ENCODE data around the gene SSR3. TPM values are rescaled to one million over a fixed set of nuclear protein-coding genes. Genes with fewer than 3 reads are reported as not detected.
"Not testable (repeated sequence)": the region's sequence is repeated elsewhere in the genome, so short reads cannot be mapped to it uniquely, and the experiment has no call there.

The SSR3 gene
- total RNA-seq, 4 donors from 2014 or later, result 134 to 223 (median 176) TPM

GRCh38 chr3:156601497-156601896, 46.6 kb upstream of the SSR3 start:
- Histone ChIP-seq H3K4me1 (peaks cover 3 to 14% of the 10 kb centered on the region in 2 donors), H3K9me3 (no peaks in the 10 kb centered on the region), H3K4me3 (replicated peaks in 1 of 3) (no peak overlapping the region), H3K27me3 (no peaks in the 10 kb centered on the region), H3K36me3 (no peaks in the 10 kb centered on the region), H3K27ac (no peak overlapping the region)
- intact Hi-C loops (cut with DNase I), result no loop called here
- no peak for DNase-seq
- TF ChIP-seq POLR2A (IDR thresholded peaks at IDR 0.05) (no peak), CTCF (IDR thresholded peaks at IDR 0.05) (no peak)
- WGBS, 2 donors, result 76 to 81% methylated on average over 3 of the region's 3 CpGs

GRCh38 chr3:156600834-156601233, 45.9 kb upstream of the SSR3 start:
- DNase-seq, result no peak
- Histone ChIP-seq H3K27me3 (no peaks in the 10 kb centered on the region), H3K9me3 (no peaks in the 10 kb centered on the region), H3K4me1 (peaks cover 3 to 7% of the 10 kb centered on the region in 2 donors), H3K27ac (no peak overlapping the region), H3K4me3 (replicated peaks in 1 of 3) (no peak overlapping the region), H3K36me3 (no peaks in the 10 kb centered on the region)
- intact Hi-C loops (cut with DNase I), result no loop called here
- no peak for TF ChIP-seq POLR2A (IDR thresholded peaks at IDR 0.05)
- 93 to 94% methylated on average over 4 of the region's 4 CpGs for WGBS, 2 donors

- Histone ChIP-seq H3K27me3 (no peaks in the 10 kb centered on the region), H3K36me3 (no peaks in the 10 kb centered on the region), H3K4me3 (replicated peaks in 1 of 3) (no peak overlapping the region), H3K27ac (no peak overlapping the region), H3K4me1 (no peaks in the 10 kb centered on the region), H3K9me3 (no peaks in the 10 kb centered on the region)
- WGBS, 2 donors, result 65% methylated on average over 9 of the region's 9 CpGs
- TF ChIP-seq CTCF (IDR thresholded peaks at IDR 0.05) (no peak), POLR2A (IDR thresholded peaks at IDR 0.05) (no peak)
- peak in 1 of 2 donors; percentile 20 for DNase-seq
- intact Hi-C loops (cut with DNase I), result no loop called here
These were observed 44.4 kb upstream of the SSR3 start for GRCh38 chr3:156599089-156599874.

GRCh38 chr3:156598413-156598812, 43.5 kb upstream of the SSR3 start:
- no peaks in the 10 kb centered on the region for H3K36me3 ChIP-seq
- DNase-seq, result no peak
- no peak overlapping the region for H3K4me3 ChIP-seq (replicated peaks in 1 of 3)
- H3K27ac ChIP-seq, result no peak overlapping the region
- no peaks in the 10 kb centered on the region for H3K27me3 ChIP-seq
- H3K4me1 ChIP-seq, result no peaks in the 10 kb centered on the region
- H3K9me3 ChIP-seq, result no peaks in the 10 kb centered on the region
- 94 to 96% methylated on average over 6 of the region's 6 CpGs for WGBS, 2 donors
- no peak for TF ChIP-seq POLR2A (IDR thresholded peaks at IDR 0.05)
- TF ChIP-seq CTCF (IDR thresholded peaks at IDR 0.05), result no peak
- intact Hi-C loops (cut with DNase I), result no loop called here

- TF ChIP-seq POLR2A (IDR thresholded peaks at IDR 0.05), result no peak
- Histone ChIP-seq H3K27ac (no peak overlapping the region), H3K4me1 (no peaks in the 10 kb centered on the region), H3K4me3 (replicated peaks in 1 of 3) (no peak overlapping the region), H3K9me3 (no peaks in the 10 kb centered on the region), H3K27me3 (no peaks in the 10 kb centered on the region), H3K36me3 (no peaks in the 10 kb centered on the region)
- no peak for DNase-seq
- intact Hi-C loops (cut with DNase I), result no loop called here
- WGBS, 2 donors, result 65 to 80% methylated on average over 7 of the region's 7 CpGs
These were observed 39.3 kb upstream of the SSR3 start for GRCh38 chr3:156594219-156594683.

GRCh38 chr3:156593814-156594213, 38.9 kb upstream of the SSR3 start:
- Histone ChIP-seq H3K4me3 (replicated peaks in 1 of 3) (no peak overlapping the region), H3K27ac (no peak overlapping the region), H3K4me1 (no peaks in the 10 kb centered on the region), H3K27me3 (no peaks in the 10 kb centered on the region), H3K36me3 (no peaks in the 10 kb centered on the region), H3K9me3 (no peaks in the 10 kb centered on the region)
- DNase-seq, result no peak
- no peak for TF ChIP-seq CTCF (IDR thresholded peaks at IDR 0.05)
- no peak for TF ChIP-seq POLR2A (IDR thresholded peaks at IDR 0.05)
- intact Hi-C loops (cut with DNase I), result no loop called here

GRCh38 chr3:156589806-156590205, 34.9 kb upstream of the SSR3 start:
- H3K4me1 ChIP-seq; H3K27ac ChIP-seq; H3K9me3 ChIP-seq; intact Hi-C loops (cut with DNase I); H3K4me3 ChIP-seq (replicated peaks in 1 of 3); H3K27me3 ChIP-seq; H3K36me3 ChIP-seq; DNase-seq: not testable (repeated sequence)
- WGBS, 2 donors, result 96% methylated on average over 5 of the region's 5 CpGs

All from thyroid gland (tissue), 4 donors.